SIG-M5 (cell line): ENCODE measurements around the gene PRKN.
A peak's percentile ranks its signal among the peaks of the same experiment; 100 is the strongest.

Experiments
- DNase-seq: peaks from one replicate; lab custom pipeline; 2025; lab: John Stamatoyannopoulos, UW

The PRKN gene

GRCh38 chr6:162727322-162728182 lies at the start of gene PRKN, which contains the start of gene PACRG:
PRKN (minus strand) TSS chr6:162727766.
PACRG (plus strand) TSS chr6:162727974.
- DNase-seq = peak; percentile 76

GRCh38 chr6:162777091-162777490 lies 49.5 kb upstream of the PRKN start:
- DNase-seq = no peak

- no peak for DNase-seq
These were observed 46.4 kb upstream of the PRKN start for GRCh38 chr6:162773996-162774395.

- no peak for DNase-seq
These were observed 44.9 kb upstream of the PRKN start for GRCh38 chr6:162772466-162772865.

- no peak for DNase-seq
These were observed 43.4 kb upstream of the PRKN start for GRCh38 chr6:162770955-162771354.

GRCh38 chr6:162770136-162770535 lies 42.6 kb upstream of the PRKN start:
- no peak for DNase-seq

- no peak for DNase-seq
These were observed 26.2 kb upstream of the PRKN start for GRCh38 chr6:162753775-162754174.

- no peak for DNase-seq
These were observed 23.8 kb upstream of the PRKN start for GRCh38 chr6:162751211-162751859.

- no peak for DNase-seq
These were observed 23.2 kb upstream of the PRKN start for GRCh38 chr6:162750776-162751175.

- DNase-seq = no peak
These were observed 9.4 kb upstream of the PRKN start for GRCh38 chr6:162736961-162737360.

GRCh38 chr6:162733489-162733888 lies 5.9 kb upstream of the PRKN start:
- DNase-seq = no peak

- DNase-seq = no peak
These were observed 2.9 kb upstream of the PRKN start for GRCh38 chr6:162730502-162730901.

GRCh38 chr6:162728706-162729105 lies 1.1 kb upstream of the PRKN start:
- no peak for DNase-seq

GRCh38 chr6:162728197-162728596 lies 631 bp upstream of the PRKN start:
- no peak for DNase-seq

GRCh38 chr6:162726947-162727321 lies 632 bp downstream of the PRKN start:
- no peak for DNase-seq

- no peak for DNase-seq
These were observed 4.9 kb downstream of the PRKN start for GRCh38 chr6:162722633-162723032.

- no peak for DNase-seq
These were observed 5.3 kb downstream of the PRKN start for GRCh38 chr6:162722226-162722625.

- DNase-seq = no peak
These were observed 6.2 kb downstream of the PRKN start for GRCh38 chr6:162721404-162721687.

- DNase-seq = no peak
These were observed 8.0 kb downstream of the PRKN start for GRCh38 chr6:162719528-162719927.

- DNase-seq = no peak
These were observed 12.0 kb downstream of the PRKN start for GRCh38 chr6:162715601-162716000.

- DNase-seq = no peak
These were observed 13.4 kb downstream of the PRKN start for GRCh38 chr6:162713974-162714780.

GRCh38 chr6:162712694-162713093 lies 14.9 kb downstream of the PRKN start:
- DNase-seq = peak; percentile 3

GRCh38 chr6:162711376-162711775 lies 16.2 kb downstream of the PRKN start:
- no peak for DNase-seq
